Chondrocyte (in vitro differentiated cells): ENCODE results near the gene CNOT3. TPM values are rescaled to one million over a fixed set of nuclear protein-coding genes. Genes with fewer than 3 reads are reported as not detected.

ENCODE experiments used
- DNase-seq: peaks from one replicate; pipeline ENCODE4 v3.0.0; 2021; ENCODE audit warnings: mixed read lengths, low spot score
- H3K27ac Mint-ChIP-seq: one replicate; pipeline ENCODE4 v1.8.0; 2021; ENCODE audit warnings: mild to moderate bottlenecking, moderate library complexity, mixed read lengths; ENCODE audit not compliant: unreplicated experiment
- H3K27me3 Mint-ChIP-seq: 2 replicates; pipeline ENCODE4 v1.8.0; 2021; ENCODE audit warnings: low read depth, mixed read lengths
- H3K36me3 Mint-ChIP-seq: 2 replicates; pipeline ENCODE4 v1.8.0; 2021; ENCODE audit warnings: low read depth, mixed read lengths
- H3K4me1 Mint-ChIP-seq: 2 replicates; pipeline ENCODE4 v1.8.0; 2021; ENCODE audit warnings: low read depth, mild to moderate bottlenecking, mixed read lengths
- H3K4me3 Mint-ChIP-seq: one replicate; pipeline ENCODE4 v1.8.0; 2021; ENCODE audit warnings: mild to moderate bottlenecking, moderate library complexity, mixed read lengths; ENCODE audit not compliant: unreplicated experiment
- H3K9me3 Mint-ChIP-seq: 2 replicates; pipeline ENCODE4 v1.8.0; 2021; ENCODE audit warnings: low read depth, mixed read lengths
- CTCF ChIP-seq: fragments of 200-600 bp; sonication (generic); IDR thresholded peaks from 2 replicates; pipeline ENCODE4 v1.5.0; 2021; ENCODE audit warnings: antibody characterized with exemption, mild to moderate bottlenecking, moderate library complexity
- total RNA-seq: library from RNA; stranded (reverse); gene quantifications from 3 replicates; pipeline ENCODE4 v1.2.1, GENCODE V29; 2021

CNOT3 gene
- total RNA-seq, 1 donor from 2014 or later: 33.7 TPM

DNA sequence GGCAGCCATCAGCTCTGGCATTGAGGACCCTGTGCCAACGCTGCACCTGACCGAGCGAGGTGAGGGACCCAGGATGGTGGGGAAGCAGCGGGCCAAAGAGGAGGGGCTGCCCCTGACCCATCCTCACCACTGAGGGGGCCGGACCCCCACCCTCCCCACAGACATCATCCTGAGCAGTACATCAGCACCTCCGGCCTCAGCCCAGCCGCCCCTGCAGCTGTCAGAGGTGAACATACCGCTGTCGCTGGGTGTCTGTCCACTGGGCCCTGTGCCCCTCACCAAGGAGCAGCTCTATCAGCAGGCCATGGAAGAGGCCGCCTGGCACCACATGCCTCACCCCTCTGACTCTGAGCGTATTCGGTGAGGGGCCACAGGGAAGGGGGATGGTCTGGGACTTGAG lies 14.7 kb downstream of the CNOT3 start:
- Mint-ChIP-seq H3K36me3 (peaks cover 37% of the 10 kb centered on the region), H3K4me1 (peaks cover 11% of the 10 kb centered on the region), H3K27ac (no peak overlapping the region), H3K27me3 (no peaks in the 10 kb centered on the region), H3K4me3 (no peak overlapping the region), H3K9me3 (no peaks in the 10 kb centered on the region)
- no peak for TF ChIP-seq CTCF
- no peak for DNase-seq

DNA sequence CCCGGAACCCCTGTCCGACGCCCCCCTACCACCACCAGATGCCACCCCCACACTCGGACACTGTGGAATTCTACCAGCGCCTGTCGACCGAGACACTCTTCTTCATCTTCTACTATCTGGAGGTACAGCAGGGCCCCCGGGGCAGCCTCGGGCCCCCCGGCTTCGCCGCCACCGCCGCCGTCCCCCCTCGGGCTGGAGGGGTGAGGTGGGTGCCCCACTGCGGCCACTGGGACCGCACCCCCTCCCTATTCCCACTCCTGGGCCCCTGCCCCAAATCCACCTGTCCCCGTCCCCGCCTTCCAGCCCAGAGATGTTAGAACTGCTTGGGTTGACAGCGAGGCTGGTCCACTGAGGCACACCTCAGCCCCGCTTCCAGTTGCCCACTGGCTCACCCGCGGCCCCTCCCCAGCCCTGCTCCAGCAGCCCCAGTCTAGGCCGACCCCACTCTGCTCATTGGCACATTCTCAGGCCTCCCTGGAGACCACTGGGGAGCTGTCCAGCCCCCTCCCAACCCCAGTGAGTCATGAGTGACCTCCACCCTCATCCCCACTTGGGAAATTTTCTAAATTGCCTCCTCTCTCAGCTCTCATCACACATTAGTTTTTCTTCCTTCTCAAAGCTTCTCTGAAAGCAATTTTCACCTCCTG lies 15.4 kb downstream of the CNOT3 start:
- no peak for DNase-seq
- Mint-ChIP-seq H3K36me3 (peaks cover 35% of the 10 kb centered on the region), H3K27ac (peak overlapping the region; percentile 89), H3K4me3 (no peak overlapping the region), H3K9me3 (no peaks in the 10 kb centered on the region), H3K27me3 (no peaks in the 10 kb centered on the region), H3K4me1 (peaks cover 11% of the 10 kb centered on the region)
- TF ChIP-seq CTCF: no peak

- no peaks in the 10 kb centered on the region for H3K27me3 Mint-ChIP-seq
- no peak overlapping the region for H3K4me3 Mint-ChIP-seq
- peaks cover 19% of the 10 kb centered on the region for H3K4me1 Mint-ChIP-seq
- DNase-seq: no peak
- no peak for TF ChIP-seq CTCF
- peaks cover 36% of the 10 kb centered on the region for H3K36me3 Mint-ChIP-seq
- H3K9me3 Mint-ChIP-seq: no peaks in the 10 kb centered on the region
- no peak overlapping the region for H3K27ac Mint-ChIP-seq
Observed at GRCh38 chr19:54153731-54154326, 16.3 kb downstream of the CNOT3 start.

DNA sequence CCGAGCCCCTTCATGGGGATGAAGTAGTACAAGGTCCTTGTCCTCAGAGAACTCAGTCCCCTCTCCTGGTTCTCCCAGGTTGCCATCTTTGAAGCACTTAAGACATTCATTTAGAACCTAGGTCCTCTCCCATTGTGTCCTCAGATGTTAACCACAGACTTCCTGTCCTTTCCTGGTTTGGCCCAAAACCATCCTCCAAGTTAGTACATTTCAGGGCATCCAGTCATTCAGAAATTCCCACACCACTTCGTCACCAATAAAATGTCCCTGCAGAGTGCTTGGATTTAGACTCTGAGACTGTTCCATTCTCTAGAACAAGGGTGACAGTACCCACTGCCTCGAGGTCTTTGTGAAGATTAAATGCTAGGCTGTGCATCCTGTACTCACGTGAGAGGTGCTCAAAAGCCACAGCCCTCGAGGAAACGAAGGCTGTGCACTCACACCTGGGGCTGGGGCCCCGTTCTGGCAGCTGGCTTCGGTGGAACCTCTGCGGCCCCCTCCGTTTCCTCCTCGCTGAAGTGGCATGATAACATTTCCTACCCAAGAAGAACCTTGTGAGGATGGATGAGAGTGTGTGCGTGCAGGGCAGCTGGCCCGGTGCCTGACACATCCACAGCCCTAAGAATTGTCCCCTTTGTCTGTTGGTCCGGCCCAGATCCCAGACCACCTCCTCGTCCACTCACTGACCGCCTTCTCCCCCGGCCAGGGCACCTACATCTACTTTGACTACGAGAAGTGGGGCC lies 17.2 kb downstream of the CNOT3 start:
- DNase-seq: no peak
- no peak for TF ChIP-seq CTCF
- Mint-ChIP-seq H3K36me3 (peaks cover 31% of the 10 kb centered on the region), H3K27me3 (no peaks in the 10 kb centered on the region), H3K4me3 (no peak overlapping the region), H3K4me1 (peaks cover 22% of the 10 kb centered on the region), H3K27ac (peak overlapping the region; percentile 3), H3K9me3 (no peaks in the 10 kb centered on the region)

DNA sequence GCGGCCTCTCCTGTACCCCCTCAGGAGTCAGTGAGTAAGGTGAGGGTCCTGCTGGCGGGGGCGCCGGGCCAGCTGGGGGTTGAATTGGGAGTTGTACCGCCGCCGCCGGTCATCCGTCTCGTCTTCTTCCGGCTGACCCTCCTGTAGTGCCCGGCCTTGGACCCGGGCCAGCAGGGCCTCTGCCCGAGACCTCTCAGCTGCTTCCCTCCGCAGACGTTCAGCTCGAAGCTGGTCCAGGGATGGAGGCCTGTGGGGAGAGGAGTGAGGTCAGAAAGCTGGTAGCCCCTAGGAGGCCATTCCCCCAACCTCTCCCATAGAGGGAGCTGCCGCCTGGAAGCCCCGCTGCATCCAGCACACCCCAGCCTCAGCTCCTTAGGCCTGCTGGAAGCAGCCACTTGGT lies 18.1 kb downstream of the CNOT3 start:
- no peak overlapping the region for H3K4me3 Mint-ChIP-seq
- DNase-seq: no peak
- peaks cover 31% of the 10 kb centered on the region for H3K4me1 Mint-ChIP-seq
- no peaks in the 10 kb centered on the region for H3K27me3 Mint-ChIP-seq
- H3K27ac Mint-ChIP-seq: no peak overlapping the region
- peaks cover 27% of the 10 kb centered on the region for H3K36me3 Mint-ChIP-seq
- no peak for TF ChIP-seq CTCF
- no peaks in the 10 kb centered on the region for H3K9me3 Mint-ChIP-seq
